Sigmoid colon (tissue), 4 donors: ENCODE results near the gene NGDN.

Experiments used
- CTCF ChIP-seq, 4 experiments: fragments of 450-650 bp in 3 of 4; fragments of 200-600 bp in 1 of 4; IDR thresholded peaks; one replicate each; pipeline ENCODE4 v1.5.1; 2016 to 2019; ENCODE audit warnings: antibody characterized with exemption in 4 of 4, mild to moderate bottlenecking in 3 of 4, moderate library complexity in 2 of 4
- POLR2A ChIP-seq, 2 donors: fragments of 450-650 bp; IDR thresholded peaks; one replicate each; pipeline ENCODE4 v1.6.1; 2016; ENCODE audit warnings: antibody characterized with exemption in 2 of 2, mild to moderate bottlenecking in 2 of 2, moderate library complexity in 2 of 2
- POLR2AphosphoS5 ChIP-seq, 4 donors: sonication (generic); formaldehyde crosslinking; IDR thresholded peaks; one replicate each; pipeline ENCODE4 v1.6.1; 2017; ENCODE audit warnings: antibody characterized with exemption in 4 of 4

- no peak for TF ChIP-seq POLR2AphosphoS5 (IDR thresholded peaks at IDR 0.05)
- no peak for TF ChIP-seq CTCF (IDR thresholded peaks at IDR 0.05)
- TF ChIP-seq POLR2A (IDR thresholded peaks at IDR 0.05), result no peak
Observed at GRCh38 chr14:23439107-23439835, 30.2 kb upstream of the NGDN start.
